ENCODE measurements around the gene SDHAF1. TPM values are rescaled to one million over a fixed set of nuclear protein-coding genes. Genes with fewer than 3 reads are reported as not detected.

The SDHAF1 gene
- total and polyA plus RNA-seq, 2 of the 8 experiments (the other 6 are each of a cell fraction or from before 2014, with no cell fraction given), result 16.0 to 21.3 TPM

- DNase-seq (ENCODE audit: low read depth in 1 of 2, low spot score in 2 of 2), result no peak
- Histone ChIP-seq H3K4me2 (ENCODE audit: insufficient read depth in 1 of 2, low read depth in 2 of 2, low read length in 2 of 2) (peak overlapping the region; percentile 57 to 78), H2BK120ac (replicated peaks; ENCODE audit: low read depth, low read length) (no peak overlapping the region), H3K4me1 (replicated peaks in 1 of 4; ENCODE audit: control insufficient read depth in 3 of 4, insufficient read depth in 4 of 4, low read length in 3 of 4) (peaks cover 0 to 16% (median 8%) of the 10 kb centered on the region in 4 experiments; a peak in 5 of 7 replicates), H4K5ac (ENCODE audit: insufficient read length, low read depth, low read length) (no peak overlapping the region), H3K79me1 (ENCODE audit: low read depth, low read length) (no peaks in the 10 kb centered on the region), H2BK12ac (ENCODE audit: low read depth, low read length) (peak overlapping the region; percentile 90; the same call in 1 of the 2 replicates), H2AK5ac (ENCODE audit: low read depth, low read length) (0 out of 2 replicates have a peak overlapping the region, but pooled peaks have one; percentile 68), H3K4me3 (ENCODE audit: extremely low read depth in 1 of 4, insufficient read depth in 2 of 4, low read depth in 3 of 4, low read length in 4 of 4) (peak overlapping the region; percentile 42 to 78 (median 52)), H4K91ac (replicated peaks; ENCODE audit: insufficient read length, low read length) (no peak overlapping the region), H2BK15ac (ENCODE audit: low read length) (0 out of 2 replicates have a peak overlapping the region, but pooled peaks have one; percentile 46), H4K8ac (ENCODE audit: extremely low read depth, insufficient read depth, low read length) (no peak overlapping the region), H4K20me1 (replicated peaks in 1 of 2; ENCODE audit: control insufficient read depth in 1 of 2, insufficient read depth in 2 of 2, low read length in 2 of 2) (no peaks in the 10 kb centered on the region), H3K4ac (replicated peaks; ENCODE audit: insufficient read length, low read depth, low read length) (no peak overlapping the region), H3K14ac (ENCODE audit: insufficient read length) (no peak overlapping the region), H3K9ac (replicated peaks in 1 of 4; ENCODE audit: extremely low read depth in 1 of 4, low read depth in 3 of 4, low read length in 3 of 4) (peak overlapping the region in 1 of 4 experiments; percentile 16; a peak in 1 of 7 replicates), H3K23ac (ENCODE audit: insufficient read length) (no peak overlapping the region), H3K27me3 (replicated peaks in 1 of 4; ENCODE audit: control insufficient read depth in 3 of 4, extremely low read depth in 1 of 4, insufficient read depth in 3 of 4, low read length in 3 of 4) (no peaks in the 10 kb centered on the region), H2AFZ (ENCODE audit: low read length) (no peak overlapping the region), H3K79me2 (ENCODE audit: control insufficient read depth in 1 of 2, insufficient read depth in 2 of 2, low read length in 2 of 2) (peaks cover 0 to under 1% of the 10 kb centered on the region in 2 experiments; a peak in 1 of 4 replicates), H3K27ac (ENCODE audit: low read depth, low read length) (no peak overlapping the region), H3K56ac (replicated peaks; ENCODE audit: insufficient read length, low read depth, low read length) (no peak overlapping the region), H2BK20ac (ENCODE audit: low read length) (no peak overlapping the region), H2BK5ac (ENCODE audit: low read depth, low read length) (0 out of 2 replicates have a peak overlapping the region, but pooled peaks have one; percentile 5), H3K18ac (ENCODE audit: extremely low read depth, low read length) (peak overlapping the region; percentile 38; the same call in 1 of the 2 replicates), H3K36me3 (ENCODE audit: control insufficient read depth in 2 of 4, insufficient read depth in 4 of 4, low read length in 3 of 4) (peaks cover 0 to 4% (median 0%) of the 10 kb centered on the region in 4 experiments; a peak in 2 of 8 replicates), H3K9me3 (ENCODE audit: insufficient read depth in 2 of 2, low read depth in 1 of 2, low read length in 1 of 2) (no peaks in the 10 kb centered on the region), H3K23me2 (ENCODE audit: low read depth, low read length) (peaks cover 18% of the 10 kb centered on the region)
- FAIRE-seq, result no peak
- POLR2A ChIA-PET (ENCODE audit: partially characterized antibody), result interaction anchor here (0.7 to 1.6 kb wide), 2 partner anchors 12 to 16 kb away, joined by 3 to 4 read pairs; no protein-coding TSS in a partner anchor
- WGBS, 2 experiments (ENCODE audit: extremely low coverage in 1 of 2, insufficient coverage in 1 of 2, insufficient read length in 1 of 2, insufficient replicate concordance in 2 of 2, low coverage in 1 of 2, low lambda C conversion rate in 2 of 2, missing lambda C conversion rate in 1 of 2), result 60% methylated on average over 14 of the region's 15 CpGs; no CpG with 5 or more reads in 1 of the 2 experiments
- CTCF ChIA-PET (ENCODE audit: partially characterized antibody), result interaction anchor here (2.3 kb wide), 1 partner anchor 12 kb away, joined by 19 read pairs; no protein-coding TSS in a partner anchor
- TF ChIP-seq HDAC6 (IDR thresholded peaks at IDR 0.05; ENCODE audit: low read depth, low read length) (no peak), PHF8 (conservative IDR thresholded peaks at IDR 0.05; ENCODE audit: low read depth, low read length) (no peak), CTBP2 (IDR thresholded peaks at IDR 0.05; ENCODE audit: borderline replicate concordance, insufficient read depth, insufficient read length, low read length) (no peak), ATF2 (IDR thresholded peaks at IDR 0.05; ENCODE audit: low read length) (no peak), TEAD4 (IDR thresholded peaks at IDR 0.05; ENCODE audit: low read depth, low read length) (no peak), CEBPB (IDR thresholded peaks at IDR 0.05; ENCODE audit: low read depth, low read length) (no peak), JUND (IDR thresholded peaks at IDR 0.05; ENCODE audit: low read length) (no peak), YY1 (IDR thresholded peaks at IDR 0.05; ENCODE audit: low read depth, low read length) (no peak), E2F6 (IDR thresholded peaks at IDR 0.05) (no peak)
These were observed 14.8 kb downstream of the SDHAF1 start for GRCh38 chr19:36009633-36010379.

All from H1 (cell line).